ENCODE measurements around the gene TRIM45.

DNA sequence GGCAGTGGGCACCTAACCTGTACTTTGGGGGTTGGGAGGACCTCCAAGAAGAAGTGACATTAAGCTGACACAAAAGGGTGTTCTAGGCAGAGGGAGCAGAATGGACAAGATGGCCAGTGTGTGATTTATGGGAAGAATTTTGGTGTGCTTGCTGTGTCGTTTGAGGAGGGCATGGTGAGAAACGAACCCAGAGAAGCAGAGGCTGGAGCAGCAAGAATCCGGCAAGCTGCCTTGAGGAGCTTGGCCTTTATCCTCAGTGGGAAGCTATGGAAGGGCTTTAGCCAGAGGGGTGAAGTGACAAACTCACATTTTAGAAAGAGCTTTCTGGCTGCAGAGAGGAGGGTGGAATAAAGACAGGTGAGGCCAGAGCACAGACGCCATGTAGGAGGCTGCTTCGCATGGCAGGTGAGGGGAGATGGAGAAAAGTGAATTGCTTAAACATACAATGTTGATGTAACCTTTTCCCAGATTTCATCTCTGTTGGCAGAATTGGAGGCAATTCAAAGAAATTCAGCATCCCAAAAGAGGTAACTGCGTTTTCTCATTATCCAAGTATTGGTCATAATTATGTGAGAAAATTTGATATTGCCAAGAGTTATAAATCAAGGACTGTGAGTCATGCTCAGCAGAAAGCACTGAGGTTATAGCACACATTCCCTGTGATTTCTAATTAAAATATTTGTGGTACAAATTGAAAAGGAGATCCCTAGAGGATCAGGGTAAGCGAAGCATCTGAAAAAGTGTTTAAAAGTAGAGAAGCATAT lies 26.5 kb downstream of the TRIM45 start:
- no peak for TF ChIP-seq CTCF (conservative IDR thresholded peaks at IDR 0.05; ENCODE audit: low read length)
- TF ChIP-seq EZH2phosphoT487 (IDR thresholded peaks at IDR 0.05; ENCODE audit: borderline replicate concordance, low read depth, low read length) = no peak

Measured in OCI-LY7 (cell line).